GM21390 (cell line): Measurements from ENCODE around the gene TRMT1.

Experiments used
- ATAC-seq: cut with Tn5 transposase; IDR thresholded peaks from one replicate; pipeline ENCODE4 v1.9.1; 2021; ENCODE audit not compliant: unreplicated experiment

TRMT1 gene

GRCh38 chr19:13103581-13104359 is 12.8 kb downstream of the TRMT1 start:
- ATAC-seq: no peak

DNA sequence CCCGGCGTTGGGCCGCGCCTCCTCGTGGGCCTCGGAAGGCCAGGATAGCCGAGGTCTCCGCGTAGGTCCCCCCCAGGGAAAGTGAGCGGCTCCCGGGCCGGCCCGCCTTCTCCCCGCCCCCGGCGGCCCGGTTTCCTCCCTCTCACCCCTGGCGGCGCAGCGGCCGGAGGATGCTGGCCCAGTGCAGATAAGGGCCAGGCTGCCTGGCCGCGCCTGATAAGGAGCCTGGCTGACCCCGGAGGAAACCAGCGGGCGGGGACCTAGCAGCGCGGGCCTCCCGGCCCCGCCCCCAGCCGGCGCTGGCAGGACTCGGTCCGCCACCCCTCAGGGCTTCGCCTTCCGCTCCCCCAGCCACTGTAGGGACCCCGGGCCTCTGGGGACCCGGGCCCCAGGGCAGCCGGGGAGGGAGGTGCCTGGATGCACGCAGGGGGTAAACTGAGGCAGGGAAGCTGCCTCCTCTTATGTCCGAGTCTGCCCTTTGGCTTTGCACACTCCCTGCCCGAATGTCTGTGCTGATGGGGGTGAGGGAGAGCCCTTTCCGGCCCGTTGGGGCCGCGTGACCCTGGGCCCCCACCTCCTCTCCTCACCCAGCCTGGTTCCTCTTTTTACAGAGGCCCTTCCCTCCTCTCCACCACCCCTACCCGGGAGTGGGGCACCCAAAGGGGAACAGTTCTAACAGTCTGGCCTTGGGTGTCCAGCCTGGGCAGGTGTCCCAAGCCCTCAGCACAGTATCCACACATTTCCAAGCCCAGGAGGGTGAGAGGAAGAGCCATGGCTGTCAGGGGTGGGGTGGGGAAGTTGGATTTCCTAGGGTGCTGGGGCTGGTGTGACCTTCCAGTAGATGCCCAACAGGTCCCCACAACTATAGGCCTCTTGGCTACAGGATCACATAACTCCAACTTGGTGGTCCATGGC is 13.6 kb downstream of the TRMT1 start, which contains the start of gene LYL1:
LYL1 (minus strand) TSS at position 193 of the 915 bp plus-strand sequence. CDS start 1,687 bp downstream, outside the sequence.
- no peak for ATAC-seq

DNA sequence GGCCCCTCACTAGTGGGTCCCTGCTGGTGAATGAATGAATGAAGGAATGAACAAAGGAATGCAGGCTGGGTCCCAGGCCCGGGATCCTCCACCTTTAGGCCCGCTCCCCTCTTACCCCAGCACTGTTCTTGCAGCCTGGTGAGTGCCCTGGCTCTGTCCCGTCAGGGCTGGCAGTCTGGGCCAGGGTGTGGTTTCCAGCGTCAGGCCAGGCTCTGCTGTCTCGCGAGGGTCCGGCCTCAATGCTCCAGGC is 14.2 kb downstream of the TRMT1 start:
- no peak for ATAC-seq

GRCh38 chr19:13101590-13102415 is 14.7 kb downstream of the TRMT1 start:
- no peak for ATAC-seq

DNA sequence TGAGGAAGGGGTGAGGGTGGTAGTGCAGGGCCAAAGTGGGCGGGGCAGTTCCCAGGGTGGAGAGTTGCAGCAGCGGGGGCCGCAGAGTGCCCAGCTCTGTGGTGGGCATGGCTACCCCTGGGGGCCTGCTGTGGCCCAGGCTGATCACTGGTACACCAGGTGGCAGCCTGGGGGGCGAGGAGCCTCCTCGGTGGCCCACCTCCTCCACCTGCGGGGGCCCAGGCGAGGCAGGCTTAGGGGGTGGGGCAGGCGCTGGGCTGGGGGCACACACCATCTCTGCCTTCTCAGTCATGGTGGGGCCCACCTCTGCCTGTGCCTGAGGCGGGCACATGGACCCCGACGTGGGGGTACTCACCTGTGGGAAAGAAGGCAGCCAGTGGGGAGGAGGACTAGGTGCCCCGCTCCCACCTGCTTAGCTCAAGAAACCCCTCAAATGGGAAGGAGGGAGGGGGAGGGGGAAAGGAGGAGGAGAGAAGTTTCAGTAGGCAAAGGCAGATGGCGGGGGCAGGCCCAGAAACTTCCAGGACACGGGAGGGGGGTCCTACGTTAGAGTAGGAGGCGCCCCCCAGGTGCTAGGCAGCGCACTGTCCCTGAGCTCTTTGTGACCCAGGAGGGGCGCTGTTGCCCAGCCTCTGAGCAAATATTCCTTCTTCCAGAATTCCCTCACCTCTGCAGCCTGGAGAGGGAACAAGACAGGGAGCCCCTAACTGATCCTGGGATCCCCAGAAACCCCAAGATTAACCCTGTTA is 15.5 kb downstream of the TRMT1 start:
- no peak for ATAC-seq

DNA sequence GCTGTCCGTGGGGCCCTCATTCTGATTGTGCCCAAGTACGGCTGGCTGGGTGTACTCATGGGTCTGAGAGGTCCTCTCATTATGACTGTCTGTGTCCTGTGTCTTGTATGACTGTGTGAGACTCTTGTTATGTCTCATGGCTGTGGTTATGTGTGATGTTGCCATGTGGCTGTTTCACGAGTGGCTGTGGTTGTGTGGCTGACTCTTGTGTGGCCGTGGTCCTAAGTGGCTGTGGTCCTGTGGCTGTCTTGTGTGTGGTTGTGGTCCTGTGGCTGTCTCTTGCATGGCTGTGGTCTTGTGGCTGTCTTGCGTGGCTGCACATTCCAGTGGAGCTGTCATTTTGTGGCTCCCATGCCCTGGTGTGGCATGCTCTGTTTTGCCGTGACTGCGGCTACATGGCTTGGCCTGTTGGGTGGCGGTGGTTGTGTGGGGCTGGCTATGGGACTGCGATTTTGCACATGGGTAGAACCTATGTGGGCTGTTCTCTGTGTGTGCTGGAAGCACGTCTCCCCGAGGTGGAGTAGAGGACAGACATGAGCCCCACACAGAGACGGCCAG is 16.4 kb downstream of the TRMT1 start:
- no peak for ATAC-seq

DNA sequence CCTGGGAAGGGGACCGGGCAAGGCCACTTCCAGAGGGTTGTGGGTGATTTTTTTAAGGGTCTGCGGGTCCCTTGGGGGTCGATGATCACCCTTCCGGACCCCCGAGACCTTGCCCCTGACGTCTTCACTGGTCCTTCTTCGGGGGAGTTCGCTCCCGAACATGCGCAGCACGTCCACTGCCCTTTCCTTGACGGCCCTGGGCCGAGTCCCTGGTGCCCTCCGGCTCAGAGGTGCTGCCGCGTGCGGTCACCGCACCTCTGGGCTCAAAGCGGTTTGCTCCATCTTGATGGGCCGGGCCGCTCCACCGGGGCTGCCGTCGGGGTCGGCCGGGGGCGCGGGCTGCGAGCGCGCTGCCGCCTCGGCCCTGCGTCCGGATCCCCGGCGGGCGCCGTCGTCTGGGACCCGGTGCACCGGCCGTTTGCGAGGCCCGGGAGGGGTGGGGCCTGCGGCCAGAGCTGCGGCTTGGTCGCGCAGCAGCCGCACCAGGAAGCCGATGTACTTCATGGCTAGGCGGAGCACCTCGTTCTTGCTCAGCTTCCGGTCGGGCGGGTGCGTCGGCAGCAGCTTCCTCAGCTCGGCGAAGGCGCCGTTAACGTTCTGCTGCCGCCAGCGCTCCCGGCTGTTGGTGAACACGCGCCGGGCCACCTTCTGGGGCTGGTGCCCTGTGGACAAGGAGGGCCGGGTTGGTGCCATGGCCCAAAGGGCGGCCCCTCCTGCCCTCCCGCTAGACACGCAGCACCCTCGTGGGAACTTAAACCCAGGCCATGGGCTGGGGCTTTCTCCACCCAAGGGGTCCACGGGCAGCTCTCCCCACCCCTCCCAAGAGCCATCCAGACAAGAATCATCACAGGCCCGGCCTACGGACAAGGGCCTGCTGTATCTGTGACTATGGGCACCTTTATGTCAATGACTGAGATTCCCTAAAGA is 17.2 kb downstream of the TRMT1 start:
- no peak for ATAC-seq

- no peak for ATAC-seq
These were observed 18.1 kb downstream of the TRMT1 start for GRCh38 chr19:13098277-13099072.

DNA sequence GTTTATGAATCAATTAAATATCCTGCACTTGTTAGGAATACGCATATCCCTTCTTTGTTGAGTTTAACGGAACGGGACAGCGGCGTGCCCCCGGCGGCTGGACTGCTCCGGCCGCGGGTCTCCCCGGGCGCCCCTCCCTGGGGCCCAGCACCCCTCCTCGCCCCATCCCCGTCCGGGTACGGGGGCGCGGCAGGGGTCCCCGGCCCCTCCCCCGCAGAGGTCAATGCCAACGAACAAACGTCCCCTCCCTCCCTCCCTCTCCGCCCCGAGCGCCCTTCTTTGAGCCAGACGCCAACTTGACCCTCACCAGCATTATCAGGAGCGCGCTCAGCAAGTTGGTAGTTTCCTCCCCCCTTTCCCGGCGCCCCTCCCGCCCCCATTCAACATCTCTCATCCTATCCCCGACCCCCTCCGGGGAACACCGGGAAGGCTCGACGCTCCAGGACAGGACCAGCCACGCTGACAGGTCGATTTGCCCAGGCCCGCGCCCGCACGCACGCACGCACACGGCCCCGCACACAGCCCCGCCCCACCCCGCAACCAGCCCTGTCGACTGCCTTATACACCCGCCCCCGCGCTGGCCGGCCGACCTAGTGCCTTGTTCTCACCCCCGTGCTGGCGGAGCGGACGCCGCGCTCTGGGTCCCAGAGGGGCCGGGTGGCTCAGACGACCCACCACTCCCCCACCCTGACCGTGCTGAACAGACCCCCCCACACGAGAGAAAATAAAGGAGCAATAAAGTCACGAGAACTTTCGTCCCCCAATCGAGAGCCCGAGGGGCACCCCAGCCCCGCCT is 18.9 kb downstream of the TRMT1 start:
- ATAC-seq: no peak

- ATAC-seq: no peak
These were observed 19.5 kb downstream of the TRMT1 start for GRCh38 chr19:13097033-13097462.

DNA sequence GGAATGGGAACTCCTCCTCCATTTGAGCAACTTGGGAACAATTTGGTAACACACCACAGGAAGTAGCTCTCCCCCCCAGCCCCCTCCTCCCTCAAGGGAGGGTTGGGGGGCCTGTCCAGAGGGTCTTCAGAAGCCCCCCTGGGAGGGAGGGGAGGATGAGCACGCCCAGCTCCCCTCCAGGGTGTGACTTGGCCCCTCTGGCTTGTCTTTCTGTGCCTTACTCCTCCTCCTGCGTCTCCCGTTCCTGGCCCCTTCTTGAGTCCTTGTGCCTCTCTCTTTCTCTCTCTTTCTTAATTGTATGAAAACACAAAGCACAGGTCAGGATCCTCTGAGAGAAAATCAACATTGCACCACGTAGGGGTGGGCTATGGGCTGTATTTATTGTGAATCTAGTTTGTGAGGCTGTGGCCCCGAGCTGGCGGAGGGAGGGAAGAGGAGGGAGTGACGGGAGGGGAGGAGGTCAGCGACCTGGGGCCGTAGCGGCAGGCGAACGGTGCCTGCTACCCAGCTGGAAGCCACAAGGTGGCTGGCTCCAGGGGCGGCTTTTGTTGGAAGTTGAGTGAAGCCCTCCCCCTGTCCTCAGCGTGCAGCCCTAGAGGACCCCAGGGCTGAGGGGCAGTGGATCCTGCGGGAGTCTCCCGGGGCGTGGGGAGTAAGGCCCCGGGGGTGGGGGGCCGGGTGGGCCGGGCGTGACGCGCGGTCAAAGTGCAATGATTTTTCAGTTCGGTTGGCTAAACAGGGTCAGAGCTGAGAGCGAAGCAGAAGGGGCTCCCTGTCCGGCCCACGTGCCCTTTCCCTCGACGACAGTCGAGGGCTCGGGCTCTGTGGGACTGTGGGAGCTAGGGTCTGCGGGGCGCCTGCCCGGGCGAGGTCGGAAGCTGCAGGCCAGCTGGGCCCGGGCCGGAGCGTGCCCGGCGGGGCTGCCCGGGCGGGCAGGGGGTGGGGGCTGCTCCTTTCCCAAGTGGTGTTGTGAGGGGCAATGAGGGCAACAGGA is 20.3 kb downstream of the TRMT1 start:
- no peak for ATAC-seq

DNA sequence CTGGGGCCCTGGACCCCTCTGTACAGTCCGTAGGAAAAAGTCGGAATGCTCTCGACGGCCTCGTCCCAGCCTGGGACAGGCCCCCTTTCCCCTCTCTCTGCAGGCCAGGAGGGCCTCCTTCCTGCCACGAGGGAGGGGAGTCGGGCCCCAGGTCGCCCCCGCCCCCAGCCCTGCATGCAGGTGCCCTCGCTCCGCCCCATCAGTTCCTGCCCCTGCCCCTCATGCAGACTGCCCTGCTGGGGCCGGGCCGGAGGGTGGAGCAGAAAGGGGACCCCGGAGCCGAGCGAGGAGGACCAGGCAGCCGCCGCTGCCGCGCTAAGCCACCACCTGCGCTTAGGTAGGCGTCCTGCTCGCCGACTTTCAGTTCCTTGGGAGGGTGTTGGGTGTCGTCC is 21.2 kb downstream of the TRMT1 start:
- ATAC-seq: no peak

- no peak for ATAC-seq
These were observed 21.7 kb downstream of the TRMT1 start for GRCh38 chr19:13094771-13095392.

DNA sequence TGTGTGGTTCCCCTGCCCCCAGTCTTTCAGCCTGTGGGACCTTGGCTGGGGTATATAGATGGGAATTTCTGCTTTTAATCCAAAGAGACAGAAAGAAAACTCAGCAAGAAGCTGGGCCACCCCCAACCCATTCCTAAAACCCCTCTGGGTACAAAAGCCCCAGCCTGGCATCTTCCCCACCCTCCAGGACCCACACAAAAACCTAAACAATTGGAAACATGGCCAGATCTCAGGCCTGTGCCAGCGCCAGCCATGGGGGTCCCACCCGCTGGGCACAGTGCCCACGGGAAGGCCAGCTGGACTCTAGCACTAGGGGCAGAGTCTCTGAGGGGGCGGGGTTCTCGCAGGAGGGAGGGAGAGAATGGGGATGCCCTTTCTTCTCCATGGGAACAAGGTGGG is 22.4 kb downstream of the TRMT1 start:
- no peak for ATAC-seq

GRCh38 chr19:13093407-13094105 is 23.0 kb downstream of the TRMT1 start:
- ATAC-seq: peak; percentile 49
